Activated B cell treated with CpG ODN at 0.5 μM for 24 hours (primary cell): Measurements from ENCODE around the gene KRT7. TPM values are rescaled to one million over a fixed set of nuclear protein-coding genes. Genes with fewer than 3 reads are reported as not detected.

Experiments
- ATAC-seq: fragments of 200-7000 bp; cut with Tn5 transposase; one replicate; pipeline ENCODE4 v1.10.0; 2021; ENCODE audit warnings: low read depth, mild to moderate bottlenecking, moderate library complexity
- CTCF ChIA-PET: fragments of 350-600 bp; sonication (Branson Sonifier 250); formaldehyde crosslinking; loops from one replicate; lab custom pipeline; 2021; ENCODE audit warnings: antibody characterized with exemption; lab: Charles Lee
- POLR2A ChIA-PET: fragments of 350-600 bp; sonication (Branson Sonifier 250); formaldehyde crosslinking; loops from one replicate; lab custom pipeline; 2021; ENCODE audit warnings: antibody characterized with exemption; lab: Charles Lee
- DNase-seq: peaks from one replicate; pipeline ENCODE4 v3.0.0; 2022
- H3K27ac Mint-ChIP-seq: one replicate; pipeline ENCODE4 v1.8.0; 2020; ENCODE audit warnings: mixed read lengths
- H3K27me3 Mint-ChIP-seq: one replicate; pipeline ENCODE4 v1.8.0; 2021; ENCODE audit warnings: mixed read lengths
- H3K36me3 Mint-ChIP-seq: one replicate; pipeline ENCODE4 v1.8.0; 2021; ENCODE audit warnings: low read depth, mixed read lengths
- H3K4me1 Mint-ChIP-seq: one replicate; pipeline ENCODE4 v1.8.0; 2021; ENCODE audit warnings: mixed read lengths
- H3K4me3 Mint-ChIP-seq: one replicate; pipeline ENCODE4 v1.8.0; 2020; ENCODE audit warnings: mild to moderate bottlenecking, mixed read lengths
- H3K9me3 Mint-ChIP-seq: one replicate; pipeline ENCODE4 v1.8.0; 2020; ENCODE audit warnings: mixed read lengths
- CTCF ChIP-seq: fragments of 200-600 bp; IDR thresholded peaks from one replicate; pipeline ENCODE4 v1.8.0; 2022; ENCODE audit warnings: antibody characterized with exemption, mild to moderate bottlenecking
- intact Hi-C: fragments of 100-400 bp; cut with micrococcal nuclease; formaldehyde crosslinking; loops from one replicate; pipeline ENCODE4 v1.15.1; 2024
- total RNA-seq: library from RNA; stranded (reverse); gene quantifications from 2 replicates; pipeline ENCODE4 v1.2.3, GENCODE V29; 2022

KRT7 gene
- total RNA-seq, 1 donor from 2014 or later: 1.1 TPM

GRCh38 chr12:52195065-52195730, 37.8 kb upstream of the KRT7 start:
- Mint-ChIP-seq H3K4me3 (no peak overlapping the region), H3K4me1 (no peaks in the 10 kb centered on the region), H3K27me3 (peaks cover 31% of the 10 kb centered on the region), H3K27ac (no peak overlapping the region), H3K9me3 (no peaks in the 10 kb centered on the region), H3K36me3 (no peaks in the 10 kb centered on the region)
- ChIA-PET POLR2A (no interaction called here), CTCF (no interaction called here)
- ATAC-seq (no peak), DNase-seq (no peak)
- TF ChIP-seq CTCF: no peak
- intact Hi-C loops: no loop called here

- POLR2A ChIA-PET: no interaction called here
- no peaks in the 10 kb centered on the region for H3K9me3 Mint-ChIP-seq
- intact Hi-C loops: no loop called here
- H3K4me1 Mint-ChIP-seq: no peaks in the 10 kb centered on the region
- no peak for DNase-seq
- no peak for TF ChIP-seq CTCF
- H3K4me3 Mint-ChIP-seq: no peak overlapping the region
- CTCF ChIA-PET: no interaction called here
- peaks cover 28% of the 10 kb centered on the region for H3K27me3 Mint-ChIP-seq
- no peak for ATAC-seq
- no peaks in the 10 kb centered on the region for H3K36me3 Mint-ChIP-seq
- no peak overlapping the region for H3K27ac Mint-ChIP-seq
Measured at GRCh38 chr12:52197371-52198231, 35.4 kb upstream of the KRT7 start.

- POLR2A ChIA-PET: no interaction called here
Measured at GRCh38 chr12:52198454-52199215, 34.4 kb upstream of the KRT7 start.

GRCh38 chr12:52199294-52199919, 33.6 kb upstream of the KRT7 start:
- no peak overlapping the region for H3K4me3 Mint-ChIP-seq
- DNase-seq (no peak), ATAC-seq (no peak)
- ChIA-PET POLR2A (no interaction called here), CTCF (no interaction called here)
- H3K27me3 Mint-ChIP-seq: peaks cover 36% of the 10 kb centered on the region
- TF ChIP-seq CTCF: no peak
- H3K9me3 Mint-ChIP-seq: no peaks in the 10 kb centered on the region
- intact Hi-C loops: no loop called here
- no peaks in the 10 kb centered on the region for H3K36me3 Mint-ChIP-seq
- H3K4me1 Mint-ChIP-seq: no peaks in the 10 kb centered on the region
- H3K27ac Mint-ChIP-seq: no peak overlapping the region

More at GRCh38 chr12:52198454-52199215, 34.4 kb upstream of the KRT7 start:
- Mint-ChIP-seq H3K4me3 (no peak overlapping the region), H3K27me3 (peaks cover 30% of the 10 kb centered on the region), H3K9me3 (no peaks in the 10 kb centered on the region), H3K4me1 (no peaks in the 10 kb centered on the region), H3K36me3 (no peaks in the 10 kb centered on the region), H3K27ac (no peak overlapping the region)
- CTCF ChIA-PET: no interaction called here
- intact Hi-C loops: no loop called here
- ATAC-seq (no peak), DNase-seq (no peak)
- no peak for TF ChIP-seq CTCF
